Omental fat pad (tissue), 4 donors: ENCODE measurements around the gene ADIG. TPM values are rescaled to one million over a fixed set of nuclear protein-coding genes. Genes with fewer than 3 reads are reported as not detected.

Experiments
- ATAC-seq: fragments of 150-250 bp; one replicate; pipeline ENCODE4 v1.9.1; 2016; ENCODE audit warnings: mild to moderate bottlenecking, moderate library complexity; ENCODE audit not compliant: low FRiP score
- DNase-seq: peaks from one replicate; pipeline ENCODE4 v3.0.0-alpha.2; 2019; ENCODE audit warnings: low spot score
- CTCF ChIP-seq, 3 donors: fragments of 450-650 bp; IDR thresholded peaks; one replicate each; pipeline ENCODE4 v1.5.1; 2016 to 2017; ENCODE audit warnings: antibody characterized with exemption in 3 of 3, mild to moderate bottlenecking in 3 of 3, moderate library complexity in 2 of 3
- total RNA-seq, 4 donors: library from RNA; depleted of rRNA; stranded (reverse); fragments of >200 nt; gene quantifications; one replicate each; pipeline ENCODE4 v1.1.0, GENCODE V29; 2016

ADIG gene
- not detected for total RNA-seq

GRCh38 chr20:38581013-38581412, at the start of gene ADIG:
TSS of gene ADIG (plus strand) at chr20:38581197. CDS start at chr20:38581251, 54 bp downstream.
- no peak for ATAC-seq
- DNase-seq, result no peak
- no peak for TF ChIP-seq CTCF (IDR thresholded peaks at IDR 0.05)

GRCh38 chr20:38534756-38535155, 46.2 kb upstream of the ADIG start:
- ATAC-seq (no peak), DNase-seq (no peak)
- no peak for TF ChIP-seq CTCF (IDR thresholded peaks at IDR 0.05)

- TF ChIP-seq CTCF (IDR thresholded peaks at IDR 0.05), result no peak
- DNase-seq (no peak), ATAC-seq (no peak)
Measured at GRCh38 chr20:38536310-38536709, 44.7 kb upstream of the ADIG start.

- no peak for TF ChIP-seq CTCF (IDR thresholded peaks at IDR 0.05)
- ATAC-seq (no peak), DNase-seq (no peak)
Measured at GRCh38 chr20:38537176-38537575, 43.8 kb upstream of the ADIG start.

- no peak for TF ChIP-seq CTCF (IDR thresholded peaks at IDR 0.05)
- ATAC-seq (no peak), DNase-seq (no peak)
Measured at GRCh38 chr20:38538789-38539188, 42.2 kb upstream of the ADIG start.

GRCh38 chr20:38543014-38543906, 37.7 kb upstream of the ADIG start:
- no peak for ATAC-seq
- DNase-seq, result no peak
- no peak for TF ChIP-seq CTCF (IDR thresholded peaks at IDR 0.05)

GRCh38 chr20:38545771-38546170, 35.2 kb upstream of the ADIG start:
- no peak for ATAC-seq
- no peak for TF ChIP-seq CTCF (IDR thresholded peaks at IDR 0.05)
- no peak for DNase-seq
